ENCODE results near the gene SNX13. TPM values are rescaled to one million over a fixed set of nuclear protein-coding genes. Genes with fewer than 3 reads are reported as not detected.

Gene SNX13
- total and polyA plus RNA-seq, 2 experiments from 2014 or later: 17.4 to 57.6 TPM

- DNase-seq (ENCODE audit: low spot score): no peak
- H3K79me2 ChIP-seq: no peaks in the 10 kb centered on the region
- H3K27me3 ChIP-seq: no peaks in the 10 kb centered on the region
- no peaks in the 10 kb centered on the region for H3K9me2 ChIP-seq (replicated peaks; ENCODE audit: insufficient read depth)
- no peak overlapping the region for H3K4me3 ChIP-seq
- H2AFZ ChIP-seq: no peak overlapping the region
- H4K20me1 ChIP-seq (ENCODE audit: insufficient read depth, poor library complexity, severe bottlenecking): no peaks in the 10 kb centered on the region
- no peak for TF ChIP-seq CTCF (IDR thresholded peaks at IDR 0.05; ENCODE audit: poor library complexity)
- no peak for TF ChIP-seq EZH2phosphoT487 (IDR thresholded peaks at IDR 0.05; ENCODE audit: low read depth, severe bottlenecking, unreplicated experiment)
- TF ChIP-seq EZH2 (IDR thresholded peaks at IDR 0.05; ENCODE audit: borderline replicate concordance): no peak
- H3K9me3 ChIP-seq (ENCODE audit: low read depth): no peaks in the 10 kb centered on the region
- no peak overlapping the region for H3K4me2 ChIP-seq
- H3K4me1 ChIP-seq (ENCODE audit: insufficient read depth): no peaks in the 10 kb centered on the region
- H3K27ac ChIP-seq: no peak overlapping the region
- 88% methylated on average over 3 of the region's 3 CpGs for WGBS (ENCODE audit: low lambda C conversion rate, missing lambda C conversion rate)
- H3K36me3 ChIP-seq (replicated peaks; ENCODE audit: insufficient read depth, low read depth): no peaks in the 10 kb centered on the region
Measured at GRCh38 chr7:17849504-17849903, 90.8 kb downstream of the SNX13 start.

GRCh38 chr7:17848516-17848915 lies 91.8 kb downstream of the SNX13 start:
- H3K9me2 ChIP-seq (replicated peaks; ENCODE audit: insufficient read depth): no peaks in the 10 kb centered on the region
- no peaks in the 10 kb centered on the region for H3K9me3 ChIP-seq (ENCODE audit: low read depth)
- H3K4me3 ChIP-seq: no peak overlapping the region
- H3K36me3 ChIP-seq (replicated peaks; ENCODE audit: insufficient read depth, low read depth): no peaks in the 10 kb centered on the region
- H3K79me2 ChIP-seq: no peaks in the 10 kb centered on the region
- WGBS (ENCODE audit: low lambda C conversion rate, missing lambda C conversion rate): 98% methylated on average over 10 of the region's 10 CpGs
- DNase-seq (ENCODE audit: low spot score): no peak
- H3K27me3 ChIP-seq: no peaks in the 10 kb centered on the region
- TF ChIP-seq EZH2 (IDR thresholded peaks at IDR 0.05; ENCODE audit: borderline replicate concordance): no peak
- TF ChIP-seq CTCF (IDR thresholded peaks at IDR 0.05; ENCODE audit: poor library complexity): no peak
- TF ChIP-seq EZH2phosphoT487 (IDR thresholded peaks at IDR 0.05; ENCODE audit: low read depth, severe bottlenecking, unreplicated experiment): no peak
- H4K20me1 ChIP-seq (ENCODE audit: insufficient read depth, poor library complexity, severe bottlenecking): no peaks in the 10 kb centered on the region
- no peak overlapping the region for H3K4me2 ChIP-seq
- no peak overlapping the region for H2AFZ ChIP-seq
- no peak overlapping the region for H3K27ac ChIP-seq
- no peaks in the 10 kb centered on the region for H3K4me1 ChIP-seq (ENCODE audit: insufficient read depth)

DNA sequence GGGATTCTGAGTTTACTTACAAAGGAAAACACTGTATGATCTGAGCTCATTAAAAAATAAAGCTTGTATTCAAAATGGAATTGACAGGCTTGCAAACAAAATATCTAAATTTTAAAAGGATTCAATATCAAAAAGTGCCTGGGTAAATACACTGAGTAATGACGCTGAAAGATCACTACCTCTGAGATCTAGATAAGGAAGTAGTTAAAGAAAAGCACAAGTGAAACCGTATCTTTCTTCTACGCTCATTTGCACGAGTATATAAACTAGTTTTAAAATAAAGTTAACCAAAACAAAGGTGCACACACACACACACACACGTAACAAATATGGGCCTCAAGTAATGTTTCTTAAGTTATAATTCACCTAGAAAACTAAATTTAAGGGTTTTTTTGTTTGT lies 93.4 kb downstream of the SNX13 start:
- H3K79me2 ChIP-seq: no peaks in the 10 kb centered on the region
- H3K27me3 ChIP-seq: no peaks in the 10 kb centered on the region
- H3K4me1 ChIP-seq (ENCODE audit: insufficient read depth): no peaks in the 10 kb centered on the region
- no peak overlapping the region for H3K27ac ChIP-seq
- TF ChIP-seq EZH2 (IDR thresholded peaks at IDR 0.05; ENCODE audit: borderline replicate concordance): no peak
- no peak for TF ChIP-seq CTCF (IDR thresholded peaks at IDR 0.05; ENCODE audit: poor library complexity)
- TF ChIP-seq EZH2phosphoT487 (IDR thresholded peaks at IDR 0.05; ENCODE audit: low read depth, severe bottlenecking, unreplicated experiment): no peak
- H2AFZ ChIP-seq: no peak overlapping the region
- H3K4me2 ChIP-seq: no peak overlapping the region
- H3K9me2 ChIP-seq (replicated peaks; ENCODE audit: insufficient read depth): no peaks in the 10 kb centered on the region
- H4K20me1 ChIP-seq (ENCODE audit: insufficient read depth, poor library complexity, severe bottlenecking): no peaks in the 10 kb centered on the region
- no peak overlapping the region for H3K4me3 ChIP-seq
- H3K9me3 ChIP-seq (ENCODE audit: low read depth): no peaks in the 10 kb centered on the region
- peaks cover 5% of the 10 kb centered on the region for H3K36me3 ChIP-seq (replicated peaks; ENCODE audit: insufficient read depth, low read depth)
- WGBS (ENCODE audit: low lambda C conversion rate, missing lambda C conversion rate): 73% methylated on average over 5 of the region's 5 CpGs
- DNase-seq (ENCODE audit: low spot score): no peak

DNA sequence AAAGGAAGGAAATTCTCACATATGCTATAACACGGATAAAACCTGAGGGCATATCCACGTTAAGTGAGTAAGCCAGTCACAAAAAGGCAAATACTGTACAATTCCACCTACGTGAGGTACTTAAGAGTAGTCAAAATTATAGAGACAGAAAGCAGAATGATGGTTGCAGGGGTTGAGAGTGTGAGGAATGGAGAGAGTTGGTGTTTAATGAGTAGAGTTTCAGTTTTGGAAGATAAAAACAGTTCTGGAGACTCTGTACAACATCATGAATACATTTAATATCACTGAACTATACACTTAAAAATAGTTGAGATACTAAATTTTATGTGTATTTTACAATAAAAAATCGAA lies 95.1 kb downstream of the SNX13 start:
- DNase-seq (ENCODE audit: low spot score): no peak
- Histone ChIP-seq H4K20me1 (ENCODE audit: insufficient read depth, poor library complexity, severe bottlenecking) (no peaks in the 10 kb centered on the region), H3K4me1 (ENCODE audit: insufficient read depth) (no peaks in the 10 kb centered on the region), H3K9me2 (replicated peaks; ENCODE audit: insufficient read depth) (no peaks in the 10 kb centered on the region), H3K9me3 (ENCODE audit: low read depth) (no peaks in the 10 kb centered on the region), H3K27me3 (no peaks in the 10 kb centered on the region), H3K4me3 (no peak overlapping the region), H3K79me2 (no peaks in the 10 kb centered on the region), H3K4me2 (no peak overlapping the region), H3K36me3 (replicated peaks; ENCODE audit: insufficient read depth, low read depth) (peaks cover 5% of the 10 kb centered on the region), H2AFZ (no peak overlapping the region), H3K27ac (no peak overlapping the region)
- TF ChIP-seq CTCF (IDR thresholded peaks at IDR 0.05; ENCODE audit: poor library complexity) (no peak), EZH2phosphoT487 (IDR thresholded peaks at IDR 0.05; ENCODE audit: low read depth, severe bottlenecking, unreplicated experiment) (no peak), EZH2 (IDR thresholded peaks at IDR 0.05; ENCODE audit: borderline replicate concordance) (no peak)
- WGBS (ENCODE audit: low lambda C conversion rate, missing lambda C conversion rate): 93% methylated on average over 4 of the region's 4 CpGs

All from hepatocyte (in vitro differentiated cells).